SK-N-SH (cell line): ENCODE measurements around the gene SMAD3. TPM values are rescaled to one million over a fixed set of nuclear protein-coding genes. Genes with fewer than 3 reads are reported as not detected.

ENCODE experiments used
- CTCF ChIA-PET: fragments of 300-600, 350-600 bp; formaldehyde crosslinking; extraction: SDS; loops from one replicate; lab custom pipeline; 2021; lab: Yijun Ruan, JAX
- POLR2A ChIA-PET: fragments of 350-600 bp; sonication (Branson Sonifier 250); formaldehyde crosslinking; extraction: SDS; loops from one replicate; lab custom pipeline; 2020; ENCODE audit warnings: antibody characterized with exemption, inconsistent platforms; lab: Yijun Ruan, JAX
- DNase-seq: peaks from one replicate; pipeline ENCODE4 v3.0.0; 2012
- H2AFZ ChIP-seq: fragments of 200-600 bp; sonication (generic); 2 replicates; pipeline ENCODE4 v1.8.1; 2016; ENCODE audit warnings: antibody characterized with exemption, mild to moderate bottlenecking, low read depth
- H3F3A ChIP-seq: fragments of 200-600 bp; sonication (generic); replicated peaks from 2 replicates; pipeline ENCODE3; 2016; ENCODE audit warnings: antibody characterized with exemption, mild to moderate bottlenecking; ENCODE audit not compliant: insufficient read depth
- H3K27ac ChIP-seq, 2 experiments: fragments of 200-500 bp in 1 of 2; fragments of 200-600 bp in 1 of 2; sonication (Bioruptor generic) in 1 of 2; sonication (generic), shearing (Covaris generic) in 1 of 2; 2 replicates each; pipeline versions ENCODE4 v1.5.1 to v1.6.1; 2014 to 2016; ENCODE audit warnings: low read depth in 2 of 2, inconsistent platforms in 1 of 2, low read length in 1 of 2, mild to moderate bottlenecking in 1 of 2, mixed read lengths in 1 of 2
- H3K27me3 ChIP-seq: fragments of 200-600 bp; sonication (generic), shearing (Covaris generic); 2 replicates; pipeline ENCODE4 v1.6.1; 2016; ENCODE audit warnings: mixed run types; ENCODE audit not compliant: insufficient read depth
- H3K36me3 ChIP-seq, 2 experiments: fragments of 200-500 bp in 1 of 2; fragments of 200-600 bp in 1 of 2; sonication (Bioruptor generic) in 1 of 2; sonication (generic) in 1 of 2; replicated peaks in 1 of 2; 2 replicates each; pipeline versions ENCODE3 to v1.5.1; 2014 to 2016; ENCODE audit warnings: low read length in 1 of 2, mild to moderate bottlenecking in 1 of 2; ENCODE audit not compliant: insufficient read depth in 2 of 2, control insufficient read depth in 1 of 2
- H3K4me1 ChIP-seq, 2 experiments: fragments of 200-500 bp in 1 of 2; fragments of 200-600 bp in 1 of 2; sonication (Bioruptor generic) in 1 of 2; sonication (generic), shearing (Covaris generic) in 1 of 2; 2 replicates each; pipeline versions ENCODE4 v1.5.1 to v1.6.1; 2014 to 2016; ENCODE audit warnings: low read depth in 1 of 2, low read length in 1 of 2, mixed run types in 1 of 2; ENCODE audit not compliant: insufficient read depth in 2 of 2, control insufficient read depth in 1 of 2
- H3K4me2 ChIP-seq: fragments of 200-600 bp; sonication (generic), shearing (Covaris generic); 2 replicates; pipeline ENCODE4 v1.6.1; 2017; ENCODE audit warnings: mixed run types
- H3K4me3 ChIP-seq, 2 experiments: fragments of 200-500 bp in 1 of 2; fragments of 200-600 bp in 1 of 2; sonication (Bioruptor generic) in 1 of 2; sonication (generic), shearing (Covaris generic) in 1 of 2; 2 replicates each; pipeline versions ENCODE4 v1.5.1 to v1.8.1; 2014 to 2016; ENCODE audit warnings: low read depth in 2 of 2, inconsistent platforms in 1 of 2, low read length in 1 of 2, mild to moderate bottlenecking in 1 of 2, mixed read lengths in 1 of 2, moderate library complexity in 1 of 2
- H3K79me2 ChIP-seq: fragments of 200-600 bp; sonication (generic); 2 replicates; pipeline ENCODE4 v1.8.1; 2017; ENCODE audit warnings: mild to moderate bottlenecking; ENCODE audit not compliant: insufficient read depth
- H3K9ac ChIP-seq: fragments of 200-600 bp; sonication (generic); 2 replicates; pipeline ENCODE4 v1.6.1; 2017; ENCODE audit warnings: mixed run types
- H3K9me2 ChIP-seq: fragments of 200-600 bp; sonication (generic); 2 replicates; pipeline ENCODE4 v1.6.1; 2017; ENCODE audit warnings: mixed run types
- H3K9me3 ChIP-seq: fragments of 200-600 bp; sonication (generic); 2 replicates; pipeline ENCODE4 v1.6.1; 2017; ENCODE audit warnings: mixed run types, mild to moderate bottlenecking, moderate library complexity
- H4K20me1 ChIP-seq: fragments of 200-600 bp; sonication (generic); 2 replicates; pipeline ENCODE4 v1.6.1; 2017; ENCODE audit warnings: mild to moderate bottlenecking, mixed run types; ENCODE audit not compliant: insufficient read depth
- CHD2 ChIP-seq: fragments of 150-350 bp; IDR thresholded peaks from 2 replicates; pipeline ENCODE4 v1.6.1; 2018; ENCODE audit warnings: low read length; ENCODE audit not compliant: partially characterized antibody
- ELF1 ChIP-seq: IDR thresholded peaks from 2 replicates; pipeline ENCODE4 v1.4.0; 2012
- EP300 ChIP-seq, 2 experiments: IDR thresholded peaks; 2 replicates each; pipeline versions ENCODE4 v1.4.0 to v1.6.1; 2012; ENCODE audit warnings: borderline replicate concordance in 1 of 2, low read depth in 1 of 2, low read length in 1 of 2
- EZH2phosphoT487 ChIP-seq: fragments of 200-600 bp; sonication (generic); IDR thresholded peaks from 2 replicates; pipeline ENCODE4 v1.6.1; 2017; ENCODE audit warnings: low read depth, mixed run types, mild to moderate bottlenecking, antibody characterized with exemption, moderate library complexity, borderline replicate concordance
- FOSL2 ChIP-seq: IDR thresholded peaks from 2 replicates; pipeline ENCODE4 v1.4.0; 2012; ENCODE audit warnings: low read depth, mild to moderate bottlenecking, moderate library complexity, borderline replicate concordance
- FOXM1 ChIP-seq: IDR thresholded peaks from 2 replicates; pipeline ENCODE4 v1.4.0; 2012; ENCODE audit warnings: low read depth, mild to moderate bottlenecking
- GABPA ChIP-seq: IDR thresholded peaks from 2 replicates; pipeline ENCODE4 v1.4.0; 2012; ENCODE audit warnings: low read depth, mild to moderate bottlenecking
- GATA2 ChIP-seq: sonication (generic); formaldehyde crosslinking; IDR thresholded peaks from 2 replicates; pipeline ENCODE4 v1.5.0; 2020; ENCODE audit warnings: mild to moderate bottlenecking, missing genetic modification reagents
- MEF2A ChIP-seq: IDR thresholded peaks from 2 replicates; pipeline ENCODE4 v1.4.0; 2012; ENCODE audit warnings: low read depth, borderline replicate concordance
- NFIC ChIP-seq: IDR thresholded peaks from 2 replicates; pipeline ENCODE4 v1.4.0; 2012; ENCODE audit warnings: borderline replicate concordance
- RFX5 ChIP-seq: IDR thresholded peaks from 2 replicates; pipeline ENCODE4 v1.6.1; 2012; ENCODE audit warnings: mild to moderate bottlenecking, improper control_type of control experiment, low read length
- RXRA ChIP-seq: IDR thresholded peaks from 2 replicates; pipeline ENCODE4 v1.4.0; 2012; ENCODE audit warnings: low read depth, mild to moderate bottlenecking, borderline replicate concordance
- SIN3A ChIP-seq: IDR thresholded peaks from 2 replicates; pipeline ENCODE4 v1.6.1; 2012; ENCODE audit warnings: low read depth, mild to moderate bottlenecking, low read length, moderate library complexity, borderline replicate concordance
- TEAD4 ChIP-seq: IDR thresholded peaks from 2 replicates; pipeline ENCODE4 v1.4.0; 2012; ENCODE audit warnings: mild to moderate bottlenecking, borderline replicate concordance; ENCODE audit not compliant: insufficient read depth
- YY1 ChIP-seq: IDR thresholded peaks from 2 replicates; pipeline ENCODE4 v1.4.0; 2012; ENCODE audit warnings: low read depth, mild to moderate bottlenecking
- WGBS: methylation state at CpG from one replicate; pipeline ENCODE4 v1.1.6; 2017; ENCODE audit warnings: low lambda C conversion rate; 5-methylcytosine and 5-hydroxymethylcytosine counted together
- polyA plus RNA-seq, 3 experiments: library from polyadenylated mRNA; depleted of rRNA; stranded (reverse); fragments of >200 nt; gene quantifications; 2 replicates each; pipeline ENCODE4 v1.2.3, GENCODE V29; 2012
- TF ChIP-seq, protein P1 (sequence below): fragments of 200-600 bp; sonication (generic); IDR thresholded peaks from 2 replicates; pipeline ENCODE4 v1.6.1; 2017; ENCODE audit warnings: antibody characterized with exemption, mild to moderate bottlenecking, moderate library complexity

Gene SMAD3
- polyA plus RNA-seq, 1 of the 3 experiments (the other 2 are of a cell fraction), result 19.5 TPM

DNA sequence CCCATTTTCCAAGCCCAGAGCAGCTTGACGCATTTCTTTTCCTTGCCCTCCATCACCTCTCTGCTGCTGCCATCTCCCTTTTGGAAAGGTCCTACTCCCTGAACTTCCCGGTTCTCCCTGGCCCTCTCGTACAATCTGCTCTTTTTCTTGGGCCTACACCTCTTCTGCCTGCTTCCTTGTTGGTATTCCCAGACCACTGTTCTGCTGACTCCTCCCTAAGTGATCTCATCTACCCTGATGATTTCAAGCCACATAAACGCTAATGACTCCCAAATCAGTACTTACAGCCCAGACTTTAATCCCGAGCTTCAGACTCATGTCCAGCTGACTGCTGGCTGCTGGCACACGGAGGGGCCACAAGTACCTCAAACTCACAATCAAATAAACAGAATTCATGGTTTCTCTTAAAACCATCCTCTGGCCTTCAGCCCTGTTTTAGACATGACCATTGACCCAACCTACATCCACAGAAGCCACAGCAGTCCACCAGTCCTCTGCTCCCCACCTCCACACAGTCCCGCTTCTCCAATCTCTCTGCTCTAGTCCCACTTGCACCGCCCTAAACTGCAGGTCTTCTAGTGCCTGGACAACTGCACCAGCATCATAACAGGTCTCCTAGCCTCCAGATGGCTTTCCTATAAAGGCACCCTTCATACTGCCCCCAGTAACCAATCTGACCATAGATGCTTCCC is 131.4 kb downstream of the SMAD3 start:
- H3K36me3 ChIP-seq, result peaks cover 17 to 42% of the 10 kb centered on the region in 2 experiments
- H3K9me3 ChIP-seq, result no peaks in the 10 kb centered on the region
- H3K4me1 ChIP-seq, result peaks cover 0 to 17% of the 10 kb centered on the region in 2 experiments; a peak in 2 of 4 replicates
- ChIA-PET POLR2A (no interaction called here), CTCF (no interaction called here)
- H3K9me2 ChIP-seq, result no peaks in the 10 kb centered on the region
- TF ChIP-seq SIN3A (0 out of 2 replicates have a peak, but pooled peaks have one; percentile 3), RXRA (no peak)
- H3K4me3 ChIP-seq, result no peak overlapping the region
- no peak overlapping the region for H3K4me2 ChIP-seq
- no peaks in the 10 kb centered on the region for H3K27me3 ChIP-seq
- no peaks in the 10 kb centered on the region for H4K20me1 ChIP-seq
- WGBS, result 84% methylated on average over 8 of the region's 8 CpGs
- H2AFZ ChIP-seq, result no peak overlapping the region
- H3K79me2 ChIP-seq, result no peaks in the 10 kb centered on the region
- no peak overlapping the region for H3K9ac ChIP-seq
- H3F3A ChIP-seq, result peaks cover 4% of the 10 kb centered on the region
- DNase-seq, result no peak
- H3K27ac ChIP-seq, result peak overlapping the region in 1 of 2 experiments; percentile 18; a peak in 2 of 4 replicates

DNA sequence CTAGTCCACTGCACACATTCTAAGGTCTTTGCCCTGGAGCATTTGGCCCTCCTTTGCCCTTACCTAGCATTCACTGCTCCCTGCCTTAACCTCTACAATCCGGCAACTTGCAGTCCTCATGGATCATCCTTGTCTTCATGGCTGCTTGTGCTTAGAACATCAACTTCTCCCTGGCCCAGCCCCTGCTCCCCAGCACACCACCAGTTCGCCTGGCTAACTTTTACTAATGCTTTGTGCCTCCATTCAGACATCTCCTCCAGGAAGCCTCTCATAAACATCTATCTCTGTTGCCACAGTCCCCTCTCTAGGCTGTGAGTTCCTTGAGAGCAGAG is 131.9 kb downstream of the SMAD3 start:
- H3K4me1 ChIP-seq, result peaks cover 0 to 17% of the 10 kb centered on the region in 2 experiments; a peak in 2 of 4 replicates
- CTCF ChIA-PET, result no interaction called here
- peak overlapping the region in 1 of 2 experiments; percentile 18; a peak in 2 of 4 replicates for H3K27ac ChIP-seq
- no peaks in the 10 kb centered on the region for H3K9me2 ChIP-seq
- H3K79me2 ChIP-seq, result no peaks in the 10 kb centered on the region
- H3K4me3 ChIP-seq, result no peak overlapping the region
- no peak for DNase-seq
- no peaks in the 10 kb centered on the region for H3K9me3 ChIP-seq
- H3F3A ChIP-seq, result peaks cover 4% of the 10 kb centered on the region
- POLR2A ChIA-PET, result no interaction called here
- H4K20me1 ChIP-seq, result no peaks in the 10 kb centered on the region
- TF ChIP-seq EP300 (IDR thresholded peaks at IDR 0.05; ENCODE audit: borderline replicate concordance in 1 of 2, low read depth in 1 of 2, low read length in 1 of 2) (no peak), CHD2 (no peak), NFIC (no peak), EZH2phosphoT487 (no peak), YY1 (no peak), FOSL2 (no peak), TEAD4 (no peak)
- 94% methylated on average over 2 of the region's 2 CpGs for WGBS
- H3K9ac ChIP-seq, result no peak overlapping the region
- no peak overlapping the region for H2AFZ ChIP-seq
- peaks cover 17 to 42% of the 10 kb centered on the region in 2 experiments for H3K36me3 ChIP-seq
- no peaks in the 10 kb centered on the region for H3K27me3 ChIP-seq
- no peak overlapping the region for H3K4me2 ChIP-seq

DNA sequence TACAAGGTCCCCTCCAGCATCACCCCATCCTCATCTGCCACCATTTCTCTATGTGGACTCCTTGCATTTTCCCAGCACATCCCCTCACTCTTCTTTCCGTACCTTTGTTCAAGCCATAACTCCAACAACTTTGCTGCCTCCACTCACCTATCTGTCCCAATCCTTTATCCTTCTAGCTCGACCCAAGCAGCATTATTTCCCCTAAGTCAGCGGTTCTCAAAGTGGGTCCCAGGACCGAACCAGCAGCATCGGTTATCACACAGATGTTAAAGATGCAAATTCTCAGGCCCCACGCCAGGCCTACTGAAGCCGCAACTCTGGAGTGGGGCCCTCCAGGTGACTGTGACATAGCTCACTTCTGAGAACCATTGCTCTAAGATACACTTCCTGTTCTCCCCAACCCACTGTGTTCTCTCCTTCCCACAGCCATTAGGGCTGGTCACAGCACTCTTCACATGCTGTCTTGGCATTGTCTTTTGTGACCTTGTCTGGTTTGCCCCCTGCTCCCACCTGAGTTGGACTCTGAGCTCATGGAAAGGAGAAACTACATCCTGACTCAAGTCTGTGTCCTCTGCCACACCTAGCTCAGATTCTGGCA is 132.9 kb downstream of the SMAD3 start:
- Histone ChIP-seq H3K27ac (no peak overlapping the region), H4K20me1 (no peaks in the 10 kb centered on the region), H3K36me3 (peaks cover 25 to 45% of the 10 kb centered on the region in 2 experiments), H3K9me3 (no peaks in the 10 kb centered on the region), H3F3A (peaks cover 4% of the 10 kb centered on the region), H3K27me3 (no peaks in the 10 kb centered on the region), H3K4me1 (peaks cover 0 to 17% of the 10 kb centered on the region in 2 experiments; a peak in 2 of 4 replicates), H3K79me2 (no peaks in the 10 kb centered on the region), H3K9me2 (no peaks in the 10 kb centered on the region), H3K9ac (no peak overlapping the region), H3K4me3 (no peak overlapping the region), H2AFZ (no peak overlapping the region), H3K4me2 (no peak overlapping the region)
- 97% methylated on average over 7 of the region's 7 CpGs for WGBS
- no peak for DNase-seq
- CTCF ChIA-PET, result no interaction called here
- POLR2A ChIA-PET, result no interaction called here
- TF ChIP-seq FOXM1 (no peak), GABPA (no peak), NFIC (no peak), RFX5 (no peak), ELF1 (no peak), GATA2 (CRISPR knock-in tag) (no peak), MEF2A (no peak)
- TF ChIP-seq, protein P1, sequence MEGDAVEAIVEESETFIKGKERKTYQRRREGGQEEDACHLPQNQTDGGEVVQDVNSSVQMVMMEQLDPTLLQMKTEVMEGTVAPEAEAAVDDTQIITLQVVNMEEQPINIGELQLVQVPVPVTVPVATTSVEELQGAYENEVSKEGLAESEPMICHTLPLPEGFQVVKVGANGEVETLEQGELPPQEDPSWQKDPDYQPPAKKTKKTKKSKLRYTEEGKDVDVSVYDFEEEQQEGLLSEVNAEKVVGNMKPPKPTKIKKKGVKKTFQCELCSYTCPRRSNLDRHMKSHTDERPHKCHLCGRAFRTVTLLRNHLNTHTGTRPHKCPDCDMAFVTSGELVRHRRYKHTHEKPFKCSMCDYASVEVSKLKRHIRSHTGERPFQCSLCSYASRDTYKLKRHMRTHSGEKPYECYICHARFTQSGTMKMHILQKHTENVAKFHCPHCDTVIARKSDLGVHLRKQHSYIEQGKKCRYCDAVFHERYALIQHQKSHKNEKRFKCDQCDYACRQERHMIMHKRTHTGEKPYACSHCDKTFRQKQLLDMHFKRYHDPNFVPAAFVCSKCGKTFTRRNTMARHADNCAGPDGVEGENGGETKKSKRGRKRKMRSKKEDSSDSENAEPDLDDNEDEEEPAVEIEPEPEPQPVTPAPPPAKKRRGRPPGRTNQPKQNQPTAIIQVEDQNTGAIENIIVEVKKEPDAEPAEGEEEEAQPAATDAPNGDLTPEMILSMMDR, result no peak
